AG04449 (cell line): ENCODE data around the gene CAP2.
A peak's percentile ranks its signal among the peaks of the same experiment; 100 is the strongest.

Experiments
- CTCF ChIA-PET: fragments of 350-600 bp; formaldehyde crosslinking; extraction: SDS; loops from one replicate; lab custom pipeline; 2021; ENCODE audit warnings: antibody characterized with exemption; lab: Yijun Ruan, JAX
- POLR2A ChIA-PET: fragments of 400-600, 350-600 bp; formaldehyde crosslinking; extraction: SDS; loops from one replicate; lab custom pipeline; 2020; ENCODE audit warnings: antibody characterized with exemption, inconsistent platforms; lab: Yijun Ruan, JAX
- DNase-seq: peaks from one replicate; pipeline ENCODE4 v3.0.0-alpha.2; 2010; ENCODE audit warnings: low read depth, low spot score
- H3K4me3 ChIP-seq: 2 replicates; pipeline ENCODE4 v1.5.1; 2011; ENCODE audit warnings: low read depth, mild to moderate bottlenecking, control low read depth, low read length
- TF ChIP-seq, protein P1 (sequence below): IDR thresholded peaks from one replicate; pipeline ENCODE4 v1.5.1; 2011; ENCODE audit warnings: mild to moderate bottlenecking, moderate library complexity, low read length, control low read depth, inconsistent platforms; ENCODE audit not compliant: insufficient read depth; ENCODE audit errors: missing control alignments

CAP2 gene

DNA sequence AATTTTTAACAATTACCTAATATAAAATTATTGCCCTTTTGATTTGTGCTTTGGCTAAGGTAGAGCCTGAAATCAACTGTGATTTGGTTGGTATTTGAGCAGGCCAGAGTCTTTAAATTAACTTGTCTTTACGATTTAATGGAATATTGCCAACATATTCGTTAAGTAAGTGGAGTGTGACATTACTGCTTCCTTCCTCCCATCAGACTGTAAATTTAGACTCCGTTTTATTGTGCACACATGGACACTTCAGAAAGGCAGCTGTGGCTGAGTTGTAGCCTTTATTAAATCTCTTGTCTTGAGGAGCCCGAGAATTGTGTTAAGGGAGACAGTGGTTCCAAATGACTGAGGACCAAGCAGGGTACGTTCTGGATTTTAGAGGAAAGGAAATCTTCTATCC is 57.4 kb downstream of the CAP2 start:
- ChIA-PET POLR2A (interaction anchor here (1.1 kb wide), 1 partner anchor 57 kb away, joined by 3 read pairs; the partner anchor contains the start of gene CAP2), CTCF (no interaction called here)
- H3K4me3 ChIP-seq, result no peak overlapping the region
- DNase-seq, result no peak
- TF ChIP-seq, protein P1, sequence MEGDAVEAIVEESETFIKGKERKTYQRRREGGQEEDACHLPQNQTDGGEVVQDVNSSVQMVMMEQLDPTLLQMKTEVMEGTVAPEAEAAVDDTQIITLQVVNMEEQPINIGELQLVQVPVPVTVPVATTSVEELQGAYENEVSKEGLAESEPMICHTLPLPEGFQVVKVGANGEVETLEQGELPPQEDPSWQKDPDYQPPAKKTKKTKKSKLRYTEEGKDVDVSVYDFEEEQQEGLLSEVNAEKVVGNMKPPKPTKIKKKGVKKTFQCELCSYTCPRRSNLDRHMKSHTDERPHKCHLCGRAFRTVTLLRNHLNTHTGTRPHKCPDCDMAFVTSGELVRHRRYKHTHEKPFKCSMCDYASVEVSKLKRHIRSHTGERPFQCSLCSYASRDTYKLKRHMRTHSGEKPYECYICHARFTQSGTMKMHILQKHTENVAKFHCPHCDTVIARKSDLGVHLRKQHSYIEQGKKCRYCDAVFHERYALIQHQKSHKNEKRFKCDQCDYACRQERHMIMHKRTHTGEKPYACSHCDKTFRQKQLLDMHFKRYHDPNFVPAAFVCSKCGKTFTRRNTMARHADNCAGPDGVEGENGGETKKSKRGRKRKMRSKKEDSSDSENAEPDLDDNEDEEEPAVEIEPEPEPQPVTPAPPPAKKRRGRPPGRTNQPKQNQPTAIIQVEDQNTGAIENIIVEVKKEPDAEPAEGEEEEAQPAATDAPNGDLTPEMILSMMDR, result no peak

DNA sequence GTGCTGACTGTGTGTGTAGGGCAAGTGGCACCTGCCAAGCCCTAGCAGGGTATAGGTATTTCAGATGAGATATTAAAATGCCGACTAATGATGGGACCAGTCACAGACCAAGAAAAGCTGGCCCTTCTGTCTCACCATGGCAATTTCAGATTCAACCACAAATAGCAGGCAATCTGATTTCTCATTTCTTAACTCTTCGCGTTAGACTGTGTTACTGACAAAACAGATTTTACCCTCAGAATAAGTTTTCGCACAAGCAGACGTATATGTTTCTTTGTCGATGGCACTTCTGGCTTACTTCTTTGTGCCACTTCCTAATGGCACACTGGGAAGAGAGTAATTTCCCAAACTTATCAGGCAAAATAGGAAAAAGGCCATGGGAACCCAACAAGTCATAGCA is 58.7 kb downstream of the CAP2 start:
- no peak for DNase-seq
- ChIA-PET POLR2A (no interaction called here), CTCF (no interaction called here)
- TF ChIP-seq, protein P1, result no peak
- no peak overlapping the region for H3K4me3 ChIP-seq

DNA sequence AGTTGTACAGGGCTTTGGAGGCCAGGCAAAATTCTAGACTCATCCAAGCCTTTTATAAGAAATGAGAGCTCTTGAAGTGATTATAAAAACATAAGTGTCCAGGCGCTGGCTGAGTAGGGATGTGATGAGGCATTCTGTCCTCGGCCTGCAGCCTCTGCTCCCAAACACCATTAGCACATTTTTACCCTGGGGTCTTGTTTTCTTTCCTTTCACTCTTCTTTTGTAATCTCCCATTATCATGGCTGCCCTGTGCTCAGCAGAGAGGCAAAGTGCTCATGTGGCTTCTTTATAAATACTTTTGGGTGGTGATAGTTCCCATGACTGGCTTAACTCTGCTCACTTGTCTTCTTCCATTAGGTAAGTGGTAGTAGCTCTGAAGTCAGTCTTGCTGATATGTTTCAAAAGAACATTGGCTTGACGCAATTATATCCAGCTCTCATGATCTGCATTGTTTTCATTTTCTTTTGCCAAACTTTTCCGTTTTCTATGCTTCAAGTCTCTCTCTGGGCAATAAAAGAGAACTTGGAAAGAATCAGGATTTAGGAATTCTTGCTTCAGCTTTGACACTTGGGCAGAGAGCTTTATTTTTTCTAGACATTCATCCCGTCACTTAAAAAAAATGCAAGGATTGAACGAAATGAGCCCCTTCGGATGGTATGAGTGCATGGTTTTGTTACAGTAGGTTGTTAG is 61.1 kb downstream of the CAP2 start:
- ChIA-PET CTCF (no interaction called here), POLR2A (interaction anchor here (0.8 to 2.1 kb wide), 4 partner anchors 18 to 61 kb away, joined by 3 to 15 read pairs (median 8); partner anchors contain the start of gene CAP2)
- H3K4me3 ChIP-seq, result peak overlapping the region; percentile 1
- TF ChIP-seq, protein P1, result no peak
- peak; percentile 94 for DNase-seq

DNA sequence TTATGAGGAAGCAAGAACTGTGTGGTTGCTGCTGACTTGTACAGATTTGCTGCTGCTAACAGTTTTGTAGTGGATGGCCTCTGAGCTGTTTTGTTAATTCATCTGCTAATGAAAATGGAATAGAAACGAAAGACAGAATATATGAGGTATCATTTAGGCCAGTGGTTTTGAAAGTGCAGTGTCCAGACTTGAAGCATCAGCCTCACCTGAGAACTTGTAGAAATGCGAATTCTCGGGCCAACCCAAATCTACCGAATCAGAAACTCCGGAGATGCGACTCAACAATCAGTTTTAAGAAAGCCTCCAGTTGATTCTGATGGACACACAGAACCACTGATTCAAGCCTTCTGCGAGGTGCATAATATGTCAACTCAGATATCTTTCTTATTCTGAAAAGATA is 62.5 kb downstream of the CAP2 start:
- TF ChIP-seq, protein P1, result no peak
- CTCF ChIA-PET, result no interaction called here

DNA sequence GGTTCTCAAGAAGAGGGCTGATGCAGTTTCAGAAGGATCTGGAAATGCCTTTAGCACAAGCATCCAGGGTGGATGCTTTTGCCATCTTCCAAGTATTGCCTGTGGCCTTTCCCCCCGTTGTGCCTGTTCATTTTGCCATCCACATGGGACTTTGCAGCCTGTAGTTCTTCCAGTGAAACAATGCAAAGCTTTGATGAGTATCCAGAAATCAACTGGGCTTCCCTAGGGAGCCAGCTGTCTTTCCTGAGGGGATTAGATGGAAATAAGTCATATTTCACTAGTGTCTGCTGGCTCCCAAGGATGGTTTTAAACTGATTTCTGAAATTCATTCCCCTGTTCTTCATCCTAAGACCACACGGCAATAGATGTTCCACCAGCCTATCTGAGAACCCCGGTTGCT is 63.3 kb downstream of the CAP2 start:
- ChIA-PET POLR2A (no interaction called here), CTCF (no interaction called here)
- no peak overlapping the region for H3K4me3 ChIP-seq
- no peak for DNase-seq
- TF ChIP-seq, protein P1, result no peak

More for the DNA sequence above, 62.5 kb downstream of the CAP2 start:
- H3K4me3 ChIP-seq, result no peak overlapping the region
- no peak for DNase-seq
- POLR2A ChIA-PET, result no interaction called here

DNA sequence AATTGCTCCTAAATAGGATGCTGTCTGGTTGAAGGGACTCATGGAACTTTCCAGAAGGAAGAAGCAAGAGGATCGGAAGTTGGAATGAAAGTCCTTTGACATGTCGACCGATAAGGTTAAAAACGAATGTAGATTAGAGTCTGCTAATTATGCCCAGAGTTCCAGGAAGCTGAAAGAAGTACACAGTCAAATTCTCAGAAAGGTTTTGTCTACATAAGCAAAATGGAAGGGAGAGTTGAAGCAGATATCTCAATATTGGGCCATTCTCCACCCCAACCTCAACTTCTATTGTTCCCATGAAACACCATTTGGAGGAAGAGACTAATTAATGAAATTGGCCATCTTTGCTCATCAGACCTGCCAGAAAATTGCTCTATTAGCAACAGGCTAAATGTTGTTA is 64.0 kb downstream of the CAP2 start:
- ChIA-PET CTCF (interaction anchor here (1.0 kb wide), 1 partner anchor 177 kb away, joined by 3 read pairs; no protein-coding TSS in a partner anchor), POLR2A (no interaction called here)
- TF ChIP-seq, protein P1, result no peak
- no peak overlapping the region for H3K4me3 ChIP-seq
- DNase-seq, result no peak
